Fibroblast of the aortic adventitia (primary cell): ENCODE results near the gene PRDM7. TPM values are rescaled to one million over a fixed set of nuclear protein-coding genes. Genes with fewer than 3 reads are reported as not detected.
A peak's percentile ranks its signal among the peaks of the same experiment; 100 is the strongest.
"Not testable (repeated sequence)": the region's sequence is repeated elsewhere in the genome, so short reads cannot be mapped to it uniquely, and the experiment has no call there.

Experiments used
- DNase-seq: peaks from one replicate; pipeline ENCODE4 v3.0.0-alpha.2; 2010; ENCODE audit warnings: low read depth
- H3K4me3 ChIP-seq: 2 replicates; pipeline ENCODE4 v1.5.1; 2011; ENCODE audit warnings: low read depth, mild to moderate bottlenecking, control low read depth, low read length, moderate library complexity
- CTCF ChIP-seq: IDR thresholded peaks from 2 replicates; pipeline ENCODE4 v1.5.1; 2011; ENCODE audit warnings: mild to moderate bottlenecking, low read length, control low read depth, inconsistent platforms; ENCODE audit not compliant: insufficient read depth
- total RNA-seq: library from RNA; depleted of rRNA; stranded (reverse); fragments of >200 nt; gene quantifications from 2 replicates; pipeline ENCODE4 v1.2.3, GENCODE V29; 2012; ENCODE audit warnings: low replicate concordance

PRDM7 gene
- total RNA-seq = not detected in 2 replicates

- DNase-seq = peak; percentile 94
- TF ChIP-seq CTCF = no peak
- peak within 1 kb of the TSS; percentile 57 for H3K4me3 ChIP-seq
These were observed at the start of gene PRDM7 for GRCh38 chr16:90077240-90077756. TSS of gene PRDM7 (minus strand) at chr16:90077331. CDS start at chr16:90075910, 1,421 bp downstream.

GRCh38 chr16:90121846-90122245 is 44.7 kb upstream of the PRDM7 start:
- not testable (repeated sequence) for H3K4me3 ChIP-seq, DNase-seq

DNA sequence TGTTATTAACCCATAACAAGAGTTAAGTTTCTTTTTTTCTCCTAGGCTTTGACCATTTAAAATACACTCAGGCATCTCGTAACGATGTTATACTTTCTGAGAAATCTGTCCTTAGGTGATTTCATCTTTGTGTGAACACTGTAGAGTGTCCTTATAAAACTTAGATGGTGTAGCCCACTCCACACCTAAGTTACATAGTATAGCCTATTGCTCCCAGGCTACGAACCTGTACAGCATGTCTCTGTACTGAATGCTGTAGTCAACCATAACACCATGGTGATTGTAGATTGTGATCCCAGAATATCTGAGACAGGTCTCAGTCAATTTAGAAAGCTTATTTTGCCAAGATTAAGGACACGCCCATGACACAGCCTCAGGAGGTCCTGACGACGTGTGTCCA is 30.5 kb upstream of the PRDM7 start:
- H3K4me3 ChIP-seq, DNase-seq: not testable (repeated sequence)

DNA sequence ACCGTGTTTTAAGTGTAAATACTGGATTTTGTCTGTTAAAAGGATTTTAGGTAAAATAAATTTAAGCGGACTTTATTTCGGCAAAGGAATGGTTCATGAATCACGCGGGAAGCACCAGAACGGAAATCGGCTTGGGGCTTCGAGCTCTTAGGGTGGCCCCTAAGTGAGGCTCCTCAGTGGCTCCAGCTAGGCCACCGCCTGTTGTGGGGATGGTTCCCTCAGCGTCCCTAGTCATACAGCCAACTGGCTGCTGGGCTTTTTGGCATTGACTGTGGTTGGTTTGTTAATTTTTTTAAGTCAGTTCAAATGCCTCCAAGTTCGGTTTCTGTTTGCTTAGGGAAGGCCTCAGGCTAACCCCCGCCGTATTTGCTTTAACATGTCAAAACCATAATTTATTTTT is 29.9 kb upstream of the PRDM7 start:
- DNase-seq, H3K4me3 ChIP-seq: not testable (repeated sequence)

- not testable (repeated sequence) for H3K4me3 ChIP-seq, DNase-seq
- TF ChIP-seq CTCF = peak; percentile 18
These were observed 29.1 kb upstream of the PRDM7 start for GRCh38 chr16:90106271-90106670.

DNA sequence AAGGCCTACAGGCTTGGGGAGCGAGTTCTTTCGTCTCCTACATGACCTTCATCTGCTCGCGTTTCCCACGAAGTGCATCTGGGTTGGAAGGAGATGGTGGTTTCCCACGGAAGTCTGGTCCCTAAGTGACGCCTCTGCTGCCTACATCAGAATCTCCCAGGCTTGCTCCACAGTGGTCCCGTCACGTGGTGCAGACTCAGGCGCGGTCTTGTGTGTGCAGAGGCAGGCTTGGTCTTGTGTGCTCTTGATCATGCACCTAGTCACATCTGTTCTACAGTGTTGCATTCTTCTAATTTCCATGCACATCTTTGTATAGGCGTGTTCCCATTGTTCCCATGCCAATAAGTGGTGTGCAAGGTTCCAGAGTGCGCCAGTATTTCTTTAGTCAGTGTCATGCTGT is 27.6 kb upstream of the PRDM7 start:
- H3K4me3 ChIP-seq, DNase-seq: not testable (repeated sequence)

DNA sequence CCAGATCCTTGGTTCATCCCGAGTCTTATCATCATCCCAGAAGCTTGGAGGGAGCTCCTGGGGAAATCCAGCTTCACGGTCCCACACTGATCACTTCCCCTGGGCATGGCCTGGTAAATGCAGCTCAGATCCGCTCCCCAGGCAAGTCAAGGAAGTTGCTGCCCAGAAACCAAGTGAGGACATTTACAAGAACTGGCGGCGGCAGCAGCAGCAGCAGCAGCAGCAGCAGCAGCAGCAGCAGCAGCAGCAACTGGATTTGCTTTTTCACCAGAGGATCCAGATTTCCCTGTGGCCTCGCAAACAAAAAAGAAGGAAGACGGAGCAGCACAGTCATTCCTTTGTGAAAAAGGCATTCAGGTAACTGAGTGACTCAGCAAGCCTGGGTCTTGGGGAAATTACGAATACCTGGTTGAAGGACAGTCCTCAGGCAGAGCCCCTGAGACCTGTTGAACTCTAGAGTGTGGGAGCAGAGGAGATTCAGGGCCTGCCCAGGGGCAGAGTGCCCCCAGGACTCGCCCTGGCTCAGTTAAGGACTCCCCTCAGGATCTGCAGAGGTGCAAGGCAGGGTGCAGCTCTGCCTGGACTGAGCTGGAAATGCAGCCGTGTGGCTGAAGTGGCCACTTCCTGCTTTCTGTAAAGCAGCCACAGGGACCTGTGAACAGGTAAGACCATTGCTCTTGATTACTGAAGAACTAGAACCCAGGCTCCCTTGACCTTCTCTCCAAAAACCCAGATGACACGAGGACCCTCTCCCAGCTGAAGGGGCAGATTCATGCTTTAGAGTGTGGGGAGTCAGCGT is 25.2 kb upstream of the PRDM7 start:
- not testable (repeated sequence) for H3K4me3 ChIP-seq, DNase-seq

DNA sequence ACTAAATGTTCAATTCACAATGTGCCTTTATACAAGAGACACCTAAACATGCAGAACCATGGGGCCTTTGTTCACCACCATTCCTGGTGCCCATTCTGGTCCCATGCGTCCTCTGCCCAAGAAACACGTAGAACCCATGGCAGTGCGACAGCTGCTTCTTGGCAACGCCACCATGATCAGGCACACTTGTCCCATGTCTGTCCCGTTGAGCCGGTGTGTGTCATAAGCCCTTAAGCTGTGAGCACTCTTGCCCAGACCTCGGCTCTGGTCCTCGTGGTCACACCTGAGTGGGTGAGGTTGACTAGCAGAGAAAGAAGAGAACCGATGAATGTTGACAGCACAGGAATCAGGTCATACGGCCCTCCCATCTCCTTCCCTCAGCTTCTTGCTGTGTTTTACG is 24.2 kb upstream of the PRDM7 start:
- not testable (repeated sequence) for DNase-seq, H3K4me3 ChIP-seq

GRCh38 chr16:90100790-90101189 is 23.7 kb upstream of the PRDM7 start:
- not testable (repeated sequence) for DNase-seq, H3K4me3 ChIP-seq

GRCh38 chr16:90100229-90100628 is 23.1 kb upstream of the PRDM7 start:
- not testable (repeated sequence) for DNase-seq, H3K4me3 ChIP-seq

DNA sequence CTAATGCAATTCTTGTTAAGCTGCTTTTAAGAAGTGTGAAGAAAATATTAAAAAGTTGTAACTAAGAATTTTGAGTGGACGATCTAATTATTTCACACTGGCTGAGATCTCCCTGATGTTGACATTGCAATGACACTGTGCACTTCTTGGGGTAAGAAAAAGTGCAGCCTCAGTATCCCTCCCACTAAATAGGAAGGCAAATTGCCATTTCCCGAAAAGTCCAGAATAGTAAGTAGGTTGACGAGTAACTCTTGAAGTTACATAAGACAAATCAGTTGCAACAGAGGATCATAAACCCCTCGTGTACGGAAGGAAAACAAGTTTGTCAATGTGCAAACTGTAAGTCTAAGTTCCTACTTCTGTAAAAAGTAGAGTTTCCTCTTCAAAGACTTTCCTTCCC is 21.8 kb upstream of the PRDM7 start:
- DNase-seq, H3K4me3 ChIP-seq: not testable (repeated sequence)

- DNase-seq, H3K4me3 ChIP-seq: not testable (repeated sequence)
These were observed 20.0 kb upstream of the PRDM7 start for GRCh38 chr16:90097010-90097684.

DNA sequence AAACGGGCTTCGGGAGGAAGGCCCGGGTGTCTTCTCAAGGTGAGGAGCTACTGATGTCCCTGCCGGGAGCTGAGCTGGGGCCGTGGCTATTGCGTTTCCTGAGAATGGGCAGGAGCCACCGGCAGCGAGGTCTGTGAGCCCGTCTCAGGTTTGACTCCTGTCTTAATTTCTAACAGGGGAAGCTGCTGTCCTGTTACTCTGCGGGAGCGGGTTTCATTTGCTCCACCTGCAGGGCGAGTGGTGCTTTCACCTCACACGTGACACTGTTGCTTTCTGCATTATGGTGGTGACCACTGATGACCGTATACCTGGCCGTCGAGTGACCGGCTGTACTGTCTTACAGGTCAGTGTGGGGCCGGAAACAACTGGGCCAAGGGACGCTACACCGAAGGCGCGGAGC is 17.7 kb upstream of the PRDM7 start:
- H3K4me3 ChIP-seq, DNase-seq: not testable (repeated sequence)

- DNase-seq, H3K4me3 ChIP-seq: not testable (repeated sequence)
These were observed 17.2 kb upstream of the PRDM7 start for GRCh38 chr16:90094296-90094695.

- not testable (repeated sequence) for DNase-seq, H3K4me3 ChIP-seq
These were observed 16.7 kb upstream of the PRDM7 start for GRCh38 chr16:90093799-90094198.

DNA sequence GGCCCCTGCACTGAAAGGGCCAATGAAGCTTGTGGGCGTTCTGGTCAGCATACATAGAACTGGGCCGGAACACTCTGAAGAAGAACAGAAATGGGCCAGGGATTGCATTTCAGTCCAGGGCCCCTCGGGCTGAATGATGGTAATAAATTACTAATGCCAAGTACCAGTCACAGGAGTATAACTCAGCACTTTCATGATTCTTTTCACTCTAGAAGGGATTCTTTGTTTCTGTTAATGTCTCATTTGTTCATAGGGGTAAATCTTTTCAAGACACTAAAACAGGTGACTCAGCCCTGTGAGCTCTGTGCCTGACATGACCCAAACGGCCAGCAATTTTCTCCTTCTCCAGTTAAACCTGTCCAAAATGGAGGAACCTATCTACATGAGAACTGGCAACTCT is 15.7 kb upstream of the PRDM7 start:
- H3K4me3 ChIP-seq, DNase-seq: not testable (repeated sequence)
